Activated T-cell treated with anti-CD3 and anti-CD28 coated beads for 24 hours (primary cell): ENCODE results near the gene GZF1.
"Not testable (repeated sequence)": the region's sequence is repeated elsewhere in the genome, so short reads cannot be mapped to it uniquely, and the experiment has no call there.

Source experiments
- DNase-seq: peaks from one replicate; pipeline ENCODE4 v3.0.0-alpha.2; 2020; ENCODE audit warnings: low read depth

Gene GZF1

DNA sequence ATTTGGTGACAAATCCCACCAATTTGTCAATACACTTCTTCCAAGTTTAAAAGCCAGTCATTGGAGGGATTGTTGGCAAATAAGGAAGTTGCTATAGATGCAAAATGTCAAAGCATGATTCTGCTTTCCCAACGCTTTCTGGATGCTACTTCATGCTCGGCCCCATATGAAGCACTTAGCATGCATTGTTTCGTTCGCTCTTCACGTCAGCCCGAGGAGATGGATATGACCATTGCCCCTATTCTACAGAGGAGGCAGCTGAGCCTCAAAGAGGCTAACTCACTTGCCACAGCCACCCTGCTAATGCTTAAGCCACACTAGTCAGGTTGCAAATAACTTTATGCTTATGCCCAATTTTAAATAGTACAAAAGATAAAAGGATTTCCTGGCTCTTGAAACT, 14.2 kb upstream of the GZF1 start:
- no peak for DNase-seq

DNA sequence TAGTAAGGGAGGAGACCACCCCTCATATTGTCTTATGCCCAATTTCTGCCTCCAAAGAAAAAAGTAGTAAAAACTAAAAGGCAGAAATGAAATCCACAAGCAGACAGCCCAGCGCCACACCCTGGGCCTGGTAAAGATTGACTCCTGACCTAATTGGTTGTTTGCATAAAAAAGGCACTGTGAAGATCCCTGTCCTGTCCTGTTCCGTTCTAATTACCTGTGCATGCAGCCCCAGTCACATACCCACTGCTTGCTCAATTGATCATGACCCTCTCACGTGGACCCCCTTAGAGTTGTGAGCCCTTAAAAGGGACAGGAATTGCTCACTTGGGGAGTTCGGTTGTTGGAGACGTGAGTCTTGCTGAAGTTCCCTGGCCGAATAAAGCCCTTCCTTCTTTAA, 13.5 kb upstream of the GZF1 start:
- not testable (repeated sequence) for DNase-seq

DNA sequence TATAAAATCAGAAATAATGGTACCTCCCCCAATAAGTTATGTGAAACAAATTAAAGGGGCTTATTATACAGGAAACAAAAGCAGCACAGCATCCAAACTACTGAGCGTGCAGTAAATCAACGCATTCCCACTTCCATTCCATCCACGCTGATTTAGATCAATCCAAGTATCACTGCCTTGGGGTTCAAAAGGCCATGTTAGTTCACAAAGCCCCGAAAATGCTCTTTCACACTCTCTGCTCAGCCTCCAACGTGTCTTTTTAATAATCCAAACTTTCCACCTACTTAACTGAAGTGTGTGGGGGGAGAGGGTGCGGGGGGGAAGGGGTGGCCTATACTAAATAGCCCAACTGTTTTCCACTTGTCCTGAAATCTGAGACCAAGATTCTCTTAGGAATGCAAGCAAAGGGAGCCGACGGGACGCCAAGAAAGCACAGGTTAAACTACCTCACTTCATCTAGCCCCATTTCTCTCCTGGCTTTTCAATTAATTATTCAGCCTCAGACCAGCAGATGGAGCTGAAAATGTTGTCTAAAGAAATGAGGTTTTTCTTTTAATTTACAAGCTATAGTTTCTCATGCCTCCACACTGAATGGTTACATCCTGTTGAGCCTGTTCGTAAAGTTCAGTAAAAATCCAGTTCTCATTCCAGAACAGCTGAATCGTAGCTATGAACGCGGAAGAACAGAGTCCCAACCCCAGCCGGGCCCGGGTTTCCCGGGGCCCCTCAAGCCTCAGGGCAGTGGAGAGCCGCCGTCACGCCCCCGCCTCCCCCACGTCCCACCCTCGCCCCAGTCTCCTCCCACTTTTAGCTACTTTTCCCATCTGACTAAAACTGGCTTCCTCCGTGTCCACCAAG, 12.4 kb upstream of the GZF1 start:
- no peak for DNase-seq

DNA sequence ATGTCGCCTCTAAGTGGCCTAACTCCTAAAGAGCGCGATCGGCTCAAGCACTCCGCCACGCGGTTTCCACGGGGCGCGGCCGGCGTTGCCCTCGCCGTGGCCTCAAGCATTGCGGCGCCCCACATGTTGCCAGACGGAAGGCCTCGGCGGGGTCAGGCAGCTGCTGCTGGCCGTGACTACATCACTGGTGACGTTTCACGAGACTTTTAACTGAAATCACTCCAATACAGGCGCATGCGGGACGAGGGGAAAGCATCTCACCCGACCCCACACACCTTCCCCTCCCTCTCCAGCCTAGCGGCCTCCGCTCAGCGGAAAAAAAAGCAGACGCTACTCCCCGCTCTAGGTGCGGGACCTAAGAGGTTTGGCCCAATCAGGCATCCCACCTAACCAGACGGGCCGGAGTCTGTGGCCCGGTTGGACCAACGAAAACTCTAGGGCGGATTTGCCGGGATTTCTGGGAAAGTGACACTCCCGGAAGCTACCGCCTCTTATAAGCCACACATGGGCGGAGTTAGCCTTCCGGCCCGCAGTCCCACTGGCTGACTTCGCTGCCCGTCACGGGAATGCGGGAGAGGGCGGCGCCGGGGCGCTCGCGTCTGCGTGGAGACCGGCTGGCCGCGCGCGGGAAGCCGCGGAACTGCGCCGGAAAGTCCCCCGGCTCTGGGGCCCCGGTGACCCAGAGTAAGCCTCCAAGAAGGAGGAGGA, 11.6 kb upstream of the GZF1 start, which contains the start of gene NXT1:
TSS of gene NXT1 (plus strand) at position 596 of the 708 bp plus-strand sequence. CDS start 3,251 bp downstream, outside the sequence.
- DNase-seq, result peak; percentile 97

DNA sequence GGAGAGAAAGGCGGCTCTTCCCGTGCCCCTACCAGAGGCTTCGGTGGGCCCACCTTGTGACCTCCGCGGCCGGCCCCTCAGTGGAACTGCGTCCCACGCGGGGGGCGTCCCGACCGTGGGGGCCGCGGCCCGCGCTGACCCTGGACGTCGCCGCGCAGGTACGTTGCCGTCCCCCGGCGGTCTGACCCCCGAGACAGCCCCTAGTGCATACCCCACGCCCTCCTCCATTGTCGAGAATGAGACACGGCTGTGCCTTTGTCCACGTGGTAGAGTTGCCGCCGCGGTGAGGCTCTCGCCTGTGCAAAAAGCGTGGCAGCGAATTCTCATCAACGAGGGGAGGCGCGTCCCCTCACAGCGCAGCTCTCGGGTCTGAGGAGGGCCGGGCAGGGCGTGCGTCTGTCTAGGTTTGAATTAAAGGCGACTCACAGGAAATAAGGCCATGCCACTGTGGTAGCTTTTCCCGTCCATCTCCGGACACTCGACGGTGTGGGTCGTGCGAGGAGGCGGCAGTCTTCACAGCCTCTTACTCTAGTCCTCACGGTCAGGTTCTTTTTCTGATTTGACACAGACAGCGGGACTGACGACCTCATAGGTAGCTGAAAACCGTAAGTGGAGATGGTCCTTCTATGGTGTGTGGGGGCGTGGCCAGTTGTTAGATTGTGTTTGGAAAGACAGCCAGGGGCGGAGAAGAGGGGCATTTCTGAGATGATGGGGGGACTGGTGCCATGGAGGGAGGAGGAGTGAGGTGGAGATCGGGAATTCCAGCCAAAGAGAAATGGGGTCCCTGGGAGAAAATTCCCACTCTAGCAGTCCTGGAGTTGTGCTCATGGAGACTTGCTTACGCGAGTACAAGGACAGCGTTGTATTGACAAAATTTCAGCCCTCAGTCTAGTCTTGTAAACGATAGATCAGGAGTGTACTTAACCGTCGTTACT, 10.8 kb upstream of the GZF1 start:
- DNase-seq, result peak; percentile 56

DNA sequence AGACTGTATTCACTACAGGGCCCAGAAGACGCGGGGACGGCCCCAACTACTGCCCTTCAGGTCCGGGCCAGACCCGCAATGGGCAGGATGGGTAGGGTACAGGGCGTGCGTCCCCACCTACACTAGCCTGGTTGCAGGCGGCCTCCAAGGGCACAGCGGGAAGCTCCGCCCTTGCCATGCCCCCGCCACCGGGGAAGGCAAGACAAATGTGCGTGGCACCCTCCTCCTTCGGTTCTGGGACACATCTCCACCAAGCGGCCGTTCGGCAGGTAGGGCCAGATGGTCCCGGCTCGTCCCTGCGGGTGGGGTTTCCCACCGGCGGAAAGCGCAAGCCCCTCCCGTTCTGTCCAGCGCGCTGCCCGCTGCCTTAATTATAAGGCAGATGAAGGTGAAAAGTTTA, 5.8 kb upstream of the GZF1 start:
- no peak for DNase-seq

DNA sequence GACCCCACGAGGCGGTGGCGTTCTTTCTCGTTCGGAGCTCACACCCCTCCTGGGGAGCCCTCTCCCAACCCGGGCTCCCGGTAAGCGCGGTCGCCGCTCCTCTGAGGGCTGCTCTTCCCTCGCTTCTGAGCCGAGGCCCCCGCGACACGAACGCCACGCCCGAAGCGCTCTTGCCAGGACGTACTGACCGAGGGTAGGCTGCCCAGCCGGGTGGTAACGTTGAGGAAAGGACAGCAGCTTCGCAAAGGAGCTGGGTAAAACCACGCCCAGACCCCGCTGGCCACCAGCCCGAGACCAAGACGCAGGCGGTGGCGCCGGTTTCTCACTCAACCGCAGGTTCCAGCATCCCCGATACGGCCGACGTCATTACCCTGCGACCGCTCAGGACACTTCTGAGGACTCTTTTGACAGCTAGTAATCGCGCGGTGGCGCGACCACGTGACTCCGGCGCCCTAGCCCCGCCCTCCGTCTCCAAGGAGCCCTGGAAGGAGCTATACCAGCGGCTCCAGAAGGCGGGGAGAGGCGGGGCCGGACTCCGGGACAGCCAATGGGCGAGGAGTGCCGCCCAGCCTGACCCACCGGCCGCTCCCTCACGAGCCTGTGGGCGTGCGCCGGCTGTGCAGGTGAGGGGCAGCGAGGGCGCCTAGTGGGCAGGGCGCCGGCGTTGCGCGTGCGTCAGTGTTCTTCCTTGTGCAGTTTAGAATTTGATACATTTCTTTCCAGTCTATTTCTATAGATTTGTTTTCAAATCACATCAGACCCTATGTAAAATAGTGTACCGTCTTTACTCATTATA, 4.0 kb upstream of the GZF1 start:
- DNase-seq, result peak; percentile 100

DNA sequence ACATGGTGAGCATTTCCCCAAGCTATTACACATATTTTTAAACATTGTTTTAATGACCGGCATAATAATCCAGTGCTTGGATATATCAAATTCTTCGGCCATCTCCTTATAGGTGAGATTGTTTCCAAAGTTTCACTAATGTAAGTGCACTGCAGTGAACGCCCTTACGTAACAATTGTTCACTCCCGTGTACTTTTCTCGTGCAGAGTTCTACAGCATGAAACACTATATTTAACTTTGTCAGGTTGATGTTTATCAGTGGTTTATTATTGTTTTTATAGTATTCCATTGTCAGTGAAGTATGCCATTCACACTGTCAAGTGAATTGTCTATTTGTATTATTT, 3.4 kb upstream of the GZF1 start:
- DNase-seq, result no peak

DNA sequence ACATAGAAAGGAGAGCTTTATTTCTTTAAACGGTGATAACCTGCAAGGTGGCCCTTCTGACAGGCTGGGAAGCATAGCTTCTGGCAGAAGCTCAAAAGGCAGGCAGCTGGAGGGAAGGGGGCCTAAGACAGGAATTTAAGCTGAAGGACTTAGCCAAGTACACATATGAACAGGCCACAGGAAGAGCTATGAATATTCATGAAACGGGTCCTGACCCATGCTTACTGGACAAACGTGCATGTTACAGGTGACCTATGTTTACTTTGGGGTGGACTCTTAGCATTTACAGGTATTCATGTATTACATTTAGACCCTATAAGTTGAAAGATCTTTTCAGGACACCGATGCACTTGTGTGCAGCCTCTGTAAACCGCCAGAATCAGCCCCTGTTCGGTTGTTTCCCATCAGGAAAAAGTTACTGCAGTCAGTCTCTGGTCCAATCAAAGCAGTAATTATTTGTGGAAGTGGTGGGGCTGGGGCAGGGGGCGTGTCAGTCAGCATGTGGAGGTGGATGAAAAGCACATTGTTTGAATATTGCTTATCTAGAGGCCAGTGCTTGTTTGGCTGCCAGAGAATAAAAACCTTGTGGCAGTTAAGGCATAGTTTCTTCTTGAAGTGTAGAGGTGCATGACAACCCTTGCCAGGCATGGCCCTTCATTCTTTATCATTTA, 2.9 kb upstream of the GZF1 start:
- DNase-seq, result no peak

DNA sequence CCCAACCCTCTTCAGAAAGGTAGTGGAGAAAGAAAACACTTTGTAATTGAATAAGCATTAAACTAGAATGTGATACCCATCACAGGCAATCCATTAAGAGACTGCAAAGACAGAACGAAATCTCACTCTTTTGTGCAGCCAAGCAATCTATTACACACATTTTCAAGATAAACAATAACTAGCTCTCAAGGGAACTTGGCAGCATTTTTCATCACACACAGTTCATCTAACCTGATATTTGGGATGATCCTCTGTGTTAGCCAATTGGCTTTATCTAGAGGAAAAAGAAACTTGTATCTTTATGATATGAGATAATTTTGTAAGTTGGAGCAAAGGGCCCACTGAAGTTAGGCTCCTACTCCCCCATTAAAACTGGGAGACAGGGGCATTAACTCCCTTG, 1.5 kb upstream of the GZF1 start:
- DNase-seq, result no peak

DNA sequence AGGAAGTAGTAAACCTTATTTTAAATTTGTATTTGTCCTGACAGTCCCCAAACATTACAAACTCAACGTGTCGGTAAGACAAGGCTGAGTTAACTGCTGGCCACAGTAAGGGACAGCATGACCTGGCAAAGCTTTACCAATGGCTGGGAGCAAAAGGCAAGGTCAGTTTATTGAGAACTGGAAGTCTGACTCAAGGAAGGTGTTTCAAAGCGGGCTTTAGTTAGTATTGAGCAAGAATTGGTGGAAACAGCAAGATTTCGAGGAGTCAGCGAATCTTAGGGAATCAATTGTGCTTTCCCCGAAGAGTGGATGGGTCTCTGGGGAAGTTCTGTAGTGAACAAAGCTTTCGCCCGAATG, 885 bp upstream of the GZF1 start:
- DNase-seq, result no peak

DNA sequence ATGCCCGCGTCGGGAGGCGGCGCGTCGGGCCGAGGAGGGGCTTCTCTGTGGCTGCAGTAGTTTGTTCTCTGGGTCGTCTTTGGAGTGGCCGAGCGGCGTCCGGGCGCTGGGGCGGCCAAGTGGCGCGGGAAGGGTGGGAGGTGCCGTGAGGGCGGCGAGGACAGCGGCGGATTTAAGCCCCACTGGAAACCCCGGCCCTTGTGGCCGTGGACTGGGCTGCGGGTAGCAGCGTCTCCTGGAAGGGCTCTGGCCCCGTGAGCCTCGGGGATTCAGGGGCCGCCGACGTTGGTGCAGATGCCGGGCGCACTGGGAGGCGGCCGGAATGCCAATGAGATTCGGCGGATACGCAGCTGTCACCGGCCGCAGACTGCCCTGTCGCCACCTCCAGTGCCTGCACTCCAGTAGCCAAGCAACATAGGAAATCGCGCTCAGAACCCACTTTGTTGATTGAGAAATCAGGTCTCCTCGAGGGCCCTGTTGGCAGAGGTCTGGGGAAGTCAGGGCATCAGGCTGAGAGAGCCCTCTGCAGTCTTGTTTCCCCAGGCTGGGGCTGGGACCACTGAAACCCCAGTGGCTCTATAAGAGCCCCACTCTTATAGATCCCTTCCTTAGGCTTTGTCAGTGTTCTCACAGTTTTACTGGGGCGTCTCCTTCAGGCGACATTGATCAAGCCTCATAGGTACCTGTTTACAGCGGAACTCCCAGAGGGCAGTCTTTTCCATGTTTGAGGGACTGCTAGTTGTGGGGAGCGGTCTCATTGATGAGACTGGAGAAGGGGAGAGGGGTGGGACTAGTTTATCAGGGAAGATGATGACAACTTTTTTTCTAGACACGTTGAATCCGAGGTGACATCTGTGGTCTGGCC, 642 bp downstream of the GZF1 start:
- DNase-seq, result no peak

DNA sequence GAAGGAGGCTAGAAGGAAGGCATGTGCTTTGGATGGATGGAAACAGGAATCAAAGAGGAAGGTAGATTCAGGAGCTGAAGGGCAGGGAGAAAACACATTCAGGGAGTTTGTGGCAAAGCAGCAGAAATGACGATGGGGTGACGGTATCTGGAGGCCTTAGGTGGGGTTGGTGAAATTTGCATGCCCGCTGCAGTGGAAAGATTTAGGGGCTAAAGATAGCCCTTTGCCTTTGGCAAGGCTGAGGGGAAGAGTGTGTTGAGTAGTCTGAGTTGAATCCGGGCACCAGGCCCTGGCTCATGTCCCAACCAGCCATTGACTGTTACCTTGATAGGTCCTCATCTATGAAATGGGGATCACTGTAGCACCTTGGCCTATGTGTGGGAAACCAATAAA, 1.3 kb downstream of the GZF1 start:
- DNase-seq, result no peak

DNA sequence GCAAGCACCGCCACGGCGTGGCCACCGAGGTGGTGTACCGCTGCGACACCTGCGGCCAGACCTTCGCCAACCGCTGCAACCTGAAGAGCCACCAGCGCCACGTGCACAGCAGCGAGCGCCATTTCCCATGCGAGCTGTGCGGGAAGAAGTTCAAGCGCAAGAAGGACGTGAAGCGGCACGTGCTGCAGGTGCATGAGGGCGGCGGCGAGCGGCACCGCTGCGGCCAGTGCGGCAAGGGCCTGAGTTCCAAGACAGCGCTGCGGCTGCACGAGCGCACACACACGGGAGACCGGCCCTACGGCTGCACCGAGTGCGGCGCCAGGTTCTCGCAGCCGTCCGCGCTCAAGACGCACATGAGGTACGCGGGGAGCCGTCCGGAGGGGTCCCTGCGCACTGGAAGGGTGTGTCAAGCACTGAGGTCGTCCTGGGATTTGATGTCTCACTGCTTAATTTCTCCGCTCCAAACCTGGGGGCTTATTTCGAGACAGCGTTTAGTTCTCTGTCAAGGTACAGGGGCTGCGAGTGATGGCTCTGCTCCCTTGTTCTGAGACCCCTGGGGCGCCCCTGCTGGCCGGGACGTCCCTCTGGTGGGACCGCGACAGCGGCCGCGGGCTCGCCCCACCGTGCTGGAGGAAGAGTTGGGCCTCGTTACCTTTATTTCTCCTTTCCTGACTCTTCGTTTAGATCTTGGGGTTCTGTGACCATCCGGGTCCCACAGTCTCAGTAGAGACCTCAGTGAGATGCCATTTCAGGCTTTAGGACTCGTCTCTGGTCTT, 3.6 kb downstream of the GZF1 start:
- DNase-seq, result no peak

DNA sequence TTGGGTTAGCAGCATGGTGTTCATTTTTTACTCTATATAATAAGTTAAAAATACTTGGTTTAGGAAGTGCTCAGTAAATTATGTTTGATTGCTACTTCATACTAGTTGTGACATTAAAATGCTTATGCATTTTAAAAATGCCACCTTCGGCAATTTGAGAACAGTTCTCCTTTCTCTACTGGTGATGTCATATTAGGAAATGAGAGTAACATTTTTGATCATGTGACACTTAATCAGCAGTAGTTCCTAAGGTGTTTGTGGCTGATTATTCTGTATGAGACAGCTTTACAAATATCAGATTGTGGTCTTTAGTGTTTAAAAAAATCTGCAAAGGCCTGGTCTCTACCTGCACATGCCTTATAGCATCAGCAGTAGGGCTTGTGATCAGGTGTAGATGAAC, 4.4 kb downstream of the GZF1 start:
- no peak for DNase-seq

DNA sequence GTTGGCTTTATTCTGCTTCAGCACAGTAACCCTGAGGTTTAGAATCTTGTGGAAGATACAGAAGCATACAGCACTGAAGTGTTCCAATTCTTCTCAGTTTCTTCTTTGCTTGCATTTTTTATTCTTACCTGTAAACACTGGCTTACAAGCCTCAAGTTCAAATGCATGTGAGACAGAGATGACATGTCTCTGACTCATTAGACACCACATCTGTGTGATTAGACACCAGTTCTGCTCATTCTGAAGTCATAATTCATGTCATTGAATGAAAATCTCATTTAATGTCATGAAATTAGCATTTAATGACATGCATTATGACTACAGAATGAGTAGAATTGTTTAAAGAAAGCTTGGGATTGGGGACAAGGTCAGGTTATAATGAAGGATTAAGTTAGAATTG, 5.8 kb downstream of the GZF1 start:
- DNase-seq, result no peak

DNA sequence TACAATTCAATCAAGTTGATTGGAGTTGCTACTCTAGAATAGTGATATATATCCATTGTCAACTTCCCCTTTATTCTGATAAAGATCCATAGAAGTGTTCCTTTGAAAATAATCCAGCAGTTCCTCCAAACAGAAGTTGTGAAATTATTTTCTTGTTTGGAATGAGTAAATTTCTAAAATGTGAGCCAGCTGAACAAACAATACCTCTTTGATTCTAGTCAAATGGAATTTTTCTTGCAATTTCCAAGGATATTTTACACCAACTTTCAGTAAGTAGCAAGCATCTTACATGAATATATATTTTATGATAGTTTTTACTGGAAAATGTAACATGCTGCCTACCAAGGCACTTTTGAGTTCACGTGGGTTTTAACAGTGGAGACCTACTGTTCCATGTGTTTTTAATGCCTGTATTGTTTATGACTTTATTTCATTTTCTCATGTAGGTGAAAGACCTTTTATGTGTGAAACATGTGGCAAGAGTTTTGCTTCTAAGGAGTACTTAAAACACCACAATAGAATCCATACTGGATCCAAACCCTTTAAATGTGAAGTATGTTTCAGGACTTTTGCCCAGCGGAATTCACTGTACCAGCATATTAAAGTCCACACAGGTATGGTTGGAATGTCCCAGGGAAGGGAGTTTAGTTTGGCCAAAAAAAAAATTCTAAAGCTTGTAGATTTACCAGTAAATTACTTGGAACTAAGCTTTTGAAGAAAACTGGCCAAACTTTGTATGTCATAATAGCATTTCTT, 6.5 kb downstream of the GZF1 start:
- DNase-seq, result no peak

DNA sequence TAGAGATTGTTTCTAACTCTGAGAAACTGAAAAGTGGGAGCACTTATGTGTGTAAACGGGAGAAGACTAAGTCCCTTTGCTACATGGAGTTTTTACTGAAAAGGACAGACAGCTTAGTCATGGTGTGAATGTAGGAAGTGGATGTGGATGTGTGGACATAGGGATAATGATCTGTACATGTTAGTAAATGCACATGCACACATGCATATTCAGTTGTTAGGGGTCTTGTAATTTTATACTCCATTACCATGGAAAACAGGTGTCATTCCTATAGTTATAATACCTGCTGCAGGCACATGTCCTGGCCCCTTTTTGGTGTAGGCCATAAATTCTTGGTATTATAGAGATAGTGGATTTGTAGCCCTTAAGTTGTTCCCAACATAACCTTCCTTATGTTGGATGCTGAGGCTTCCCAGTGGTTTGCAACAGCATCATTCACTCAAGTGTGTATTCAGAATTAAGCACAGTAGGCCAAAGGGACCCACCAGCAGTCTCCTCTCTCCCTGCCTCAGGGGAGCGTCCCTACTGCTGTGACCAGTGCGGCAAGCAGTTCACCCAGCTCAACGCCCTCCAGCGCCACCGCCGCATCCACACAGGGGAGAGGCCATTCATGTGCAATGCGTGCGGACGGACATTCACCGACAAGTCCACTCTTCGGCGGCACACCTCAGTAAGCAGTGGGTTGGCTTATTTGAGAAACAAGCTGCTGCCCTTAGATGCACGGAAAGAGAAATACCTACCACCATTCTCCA, 7.3 kb downstream of the GZF1 start:
- no peak for DNase-seq
